ENCODE measurements around the gene MPP1. TPM values are rescaled to one million over a fixed set of nuclear protein-coding genes. Genes with fewer than 3 reads are reported as not detected.

The MPP1 gene
- total RNA-seq, 1 donor from 2014 or later, result 1.1 TPM

DNA sequence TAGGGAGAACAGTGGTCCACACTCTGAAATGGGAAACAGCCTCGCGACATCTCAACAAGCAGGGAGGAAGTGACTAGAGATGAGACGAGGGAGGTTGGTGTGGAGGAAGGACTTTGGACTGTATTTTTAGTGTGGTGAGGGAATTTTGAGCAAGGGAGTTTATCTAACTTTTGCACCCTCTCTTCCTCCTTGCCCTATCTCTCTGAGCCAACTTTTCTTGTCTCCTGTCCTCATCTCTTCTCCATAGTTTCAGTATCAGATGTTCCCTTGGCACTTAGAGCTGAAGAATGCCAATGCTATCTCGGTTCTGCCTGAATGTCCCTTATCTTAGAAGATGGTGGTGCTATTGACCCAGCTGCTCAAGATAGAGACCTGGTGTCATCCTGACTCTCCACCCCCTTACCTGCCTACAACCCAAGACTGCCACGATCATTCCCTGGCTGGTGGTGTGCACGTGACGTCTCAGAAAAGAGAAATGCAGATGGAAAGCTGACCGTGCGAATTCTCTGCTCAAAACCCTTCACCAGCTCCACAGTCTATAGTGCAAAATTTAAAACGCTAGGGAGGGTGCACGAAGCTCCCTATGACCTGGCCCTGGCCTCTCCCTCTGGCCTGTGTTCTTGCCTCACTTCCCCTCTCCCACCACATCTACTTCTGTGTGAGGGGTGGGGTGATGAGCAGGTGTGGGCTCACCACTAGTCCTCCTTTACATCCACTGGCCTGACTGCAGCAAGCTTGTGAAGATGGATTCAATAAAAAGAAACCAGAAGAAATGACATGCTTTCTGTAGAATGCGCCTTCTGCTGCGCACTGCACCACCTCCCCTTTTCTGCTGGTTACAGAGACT is 20.9 kb downstream of the MPP1 start:
- DNase-seq (ENCODE audit: low read depth), result no peak
- Histone ChIP-seq H3K4me3 (ENCODE audit: low read depth, low read length) (no peak overlapping the region), H3K36me3 (ENCODE audit: control insufficient read depth, insufficient read depth, low read length) (no peaks in the 10 kb centered on the region), H3K27me3 (ENCODE audit: control insufficient read depth, insufficient read depth, low read length) (no peaks in the 10 kb centered on the region)
- FAIRE-seq, result no peak
- TF ChIP-seq, protein P1, sequence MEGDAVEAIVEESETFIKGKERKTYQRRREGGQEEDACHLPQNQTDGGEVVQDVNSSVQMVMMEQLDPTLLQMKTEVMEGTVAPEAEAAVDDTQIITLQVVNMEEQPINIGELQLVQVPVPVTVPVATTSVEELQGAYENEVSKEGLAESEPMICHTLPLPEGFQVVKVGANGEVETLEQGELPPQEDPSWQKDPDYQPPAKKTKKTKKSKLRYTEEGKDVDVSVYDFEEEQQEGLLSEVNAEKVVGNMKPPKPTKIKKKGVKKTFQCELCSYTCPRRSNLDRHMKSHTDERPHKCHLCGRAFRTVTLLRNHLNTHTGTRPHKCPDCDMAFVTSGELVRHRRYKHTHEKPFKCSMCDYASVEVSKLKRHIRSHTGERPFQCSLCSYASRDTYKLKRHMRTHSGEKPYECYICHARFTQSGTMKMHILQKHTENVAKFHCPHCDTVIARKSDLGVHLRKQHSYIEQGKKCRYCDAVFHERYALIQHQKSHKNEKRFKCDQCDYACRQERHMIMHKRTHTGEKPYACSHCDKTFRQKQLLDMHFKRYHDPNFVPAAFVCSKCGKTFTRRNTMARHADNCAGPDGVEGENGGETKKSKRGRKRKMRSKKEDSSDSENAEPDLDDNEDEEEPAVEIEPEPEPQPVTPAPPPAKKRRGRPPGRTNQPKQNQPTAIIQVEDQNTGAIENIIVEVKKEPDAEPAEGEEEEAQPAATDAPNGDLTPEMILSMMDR (IDR thresholded peaks at IDR 0.05; ENCODE audit: insufficient read depth, low read length, severe bottlenecking), result no peak

GRCh38 chrX:154780968-154781367 is 24.3 kb downstream of the MPP1 start:
- TF ChIP-seq, protein P1 (IDR thresholded peaks at IDR 0.05; ENCODE audit: insufficient read depth, low read length, severe bottlenecking), result no peak
- DNase-seq (ENCODE audit: low read depth), result no peak
- no peaks in the 10 kb centered on the region for H3K27me3 ChIP-seq (ENCODE audit: control insufficient read depth, insufficient read depth, low read length)
- H3K36me3 ChIP-seq (ENCODE audit: control insufficient read depth, insufficient read depth, low read length), result peaks cover 3% of the 10 kb centered on the region
- FAIRE-seq, result no peak
- H3K4me3 ChIP-seq (ENCODE audit: low read depth, low read length), result no peak overlapping the region

DNA sequence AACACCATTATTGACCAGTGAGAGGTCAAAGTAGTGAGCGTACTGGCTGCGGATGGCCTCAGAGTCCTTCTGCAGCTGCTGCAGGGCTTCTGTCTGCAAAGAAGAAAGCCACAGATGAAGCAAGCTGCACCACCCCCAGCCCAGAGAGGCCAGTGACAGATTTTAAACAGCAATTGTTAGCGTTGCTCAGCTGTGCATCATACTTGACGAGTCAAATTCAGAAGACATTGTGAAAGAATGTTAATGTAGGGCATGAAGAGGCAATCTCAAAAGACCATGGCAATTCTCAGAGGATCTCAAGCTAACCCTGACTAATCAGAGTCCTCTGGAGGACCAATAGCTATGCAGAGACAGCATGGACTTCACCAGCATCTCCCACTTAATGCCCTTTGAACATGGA is 26.0 kb downstream of the MPP1 start:
- DNase-seq (ENCODE audit: low read depth), result peak; percentile 7
- TF ChIP-seq, protein P1 (IDR thresholded peaks at IDR 0.05; ENCODE audit: insufficient read depth, low read length, severe bottlenecking), result no peak
- no peaks in the 10 kb centered on the region for H3K27me3 ChIP-seq (ENCODE audit: control insufficient read depth, insufficient read depth, low read length)
- no peak for FAIRE-seq
- H3K4me3 ChIP-seq (ENCODE audit: low read depth, low read length), result no peak overlapping the region
- H3K36me3 ChIP-seq (ENCODE audit: control insufficient read depth, insufficient read depth, low read length), result peaks cover 14% of the 10 kb centered on the region

GRCh38 chrX:154776753-154777152 is 28.5 kb downstream of the MPP1 start:
- TF ChIP-seq, protein P1 (IDR thresholded peaks at IDR 0.05; ENCODE audit: insufficient read depth, low read length, severe bottlenecking), result no peak
- no peak for FAIRE-seq
- H3K27me3 ChIP-seq (ENCODE audit: control insufficient read depth, insufficient read depth, low read length), result no peaks in the 10 kb centered on the region
- peaks cover 18% of the 10 kb centered on the region for H3K36me3 ChIP-seq (ENCODE audit: control insufficient read depth, insufficient read depth, low read length)
- H3K4me3 ChIP-seq (ENCODE audit: low read depth, low read length), result no peak overlapping the region
- DNase-seq (ENCODE audit: low read depth), result no peak

DNA sequence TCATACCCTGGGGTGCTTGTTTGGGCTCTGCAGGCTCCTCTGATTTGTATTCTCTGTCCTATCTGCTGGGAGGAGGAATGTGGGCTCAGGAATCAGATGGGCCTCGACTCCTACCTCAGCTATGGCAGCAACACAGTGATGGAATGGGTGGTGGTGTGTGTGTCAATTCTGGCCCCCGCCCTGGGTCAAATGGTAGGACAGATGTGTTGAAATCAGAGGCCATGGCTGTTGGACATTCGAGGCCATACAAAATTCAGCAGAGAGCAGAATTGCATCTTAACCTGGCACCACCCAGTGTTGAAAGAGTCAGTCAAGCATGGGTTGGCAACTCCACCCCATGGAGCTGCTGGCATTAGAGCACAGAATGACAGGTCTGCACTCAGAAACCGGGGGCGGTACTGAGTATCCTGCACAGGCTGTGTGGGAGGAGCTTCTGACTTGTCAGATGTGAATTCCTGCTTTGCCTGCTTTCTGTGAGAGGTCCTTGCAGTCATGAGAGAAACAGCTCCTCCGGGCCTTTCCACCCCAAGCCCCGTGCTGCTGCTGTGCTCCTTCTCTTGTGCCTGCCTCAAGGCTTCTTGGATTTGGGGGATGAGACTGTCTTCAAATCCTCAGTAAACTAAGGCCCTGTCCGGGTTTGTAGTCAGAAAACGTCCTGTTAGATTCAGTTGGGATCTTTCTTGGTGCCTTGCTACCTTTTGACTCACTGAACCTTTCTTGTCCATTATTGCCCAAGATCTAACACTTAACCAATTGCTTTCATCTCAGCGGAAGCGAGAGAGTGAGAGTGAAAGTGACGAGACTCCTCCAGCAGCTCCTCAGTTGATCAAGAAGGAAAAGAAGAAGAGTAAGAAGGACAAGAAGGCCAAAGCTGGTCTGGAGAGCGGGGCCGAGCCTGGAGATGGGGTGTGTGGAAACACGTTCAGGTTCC is 29.6 kb downstream of the MPP1 start:
- peak; percentile 50 for DNase-seq (ENCODE audit: low read depth)

More for the DNA sequence above, 29.6 kb downstream of the MPP1 start:
- Histone ChIP-seq H3K27me3 (ENCODE audit: control insufficient read depth, insufficient read depth, low read length) (no peaks in the 10 kb centered on the region), H3K4me3 (ENCODE audit: low read depth, low read length) (no peak overlapping the region), H3K36me3 (ENCODE audit: control insufficient read depth, insufficient read depth, low read length) (peaks cover 18% of the 10 kb centered on the region)
- peak; percentile 91 for FAIRE-seq
- TF ChIP-seq, protein P1 (IDR thresholded peaks at IDR 0.05; ENCODE audit: insufficient read depth, low read length, severe bottlenecking), result no peak

All from bronchial epithelial cell (primary cell).